ENCODE data around the gene CEP72. TPM values are rescaled to one million over a fixed set of nuclear protein-coding genes. Genes with fewer than 3 reads are reported as not detected.
"Not testable (repeated sequence)": the region's sequence is repeated elsewhere in the genome, so short reads cannot be mapped to it uniquely, and the experiment has no call there.

The CEP72 gene
- total RNA-seq, 2 donors from 2014 or later: 8.5 to 11.4 TPM

- DNase-seq; H3K9me3 ChIP-seq (ENCODE audit: control insufficient read depth, low read length, poor library complexity, severe bottlenecking); H3K36me3 Mint-ChIP-seq (ENCODE audit: low read depth); H3K27me3 Mint-ChIP-seq; H3K27ac Mint-ChIP-seq; H3K4me1 Mint-ChIP-seq: not testable (repeated sequence)
- ATAC-seq: peak; percentile 7
- H3K4me3 Mint-ChIP-seq: peak overlapping the region; percentile 31
These were observed 81.9 kb downstream of the CEP72 start for GRCh38 chr5:694042-694431.

DNA sequence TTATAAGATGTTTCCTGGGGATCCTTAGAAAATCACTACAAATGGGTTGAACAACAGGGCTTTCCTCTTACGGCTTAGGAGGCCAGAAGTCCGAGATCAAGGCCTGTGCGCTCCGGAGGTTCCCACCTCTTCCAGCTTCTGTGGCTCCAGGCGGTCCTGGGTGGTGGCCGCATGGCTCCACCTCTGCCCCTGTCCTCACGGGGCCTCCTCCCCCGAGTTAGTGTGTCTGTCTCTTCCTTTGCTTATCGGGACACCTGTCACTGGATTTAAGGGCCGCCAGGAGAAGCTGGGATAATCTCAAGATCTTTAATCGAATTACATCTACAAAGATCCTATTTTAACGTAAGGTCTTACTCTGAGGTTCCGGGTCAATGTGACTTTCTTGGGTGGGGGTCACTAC is 83.3 kb downstream of the CEP72 start:
- not testable (repeated sequence) for H3K9me3 ChIP-seq (ENCODE audit: control insufficient read depth, low read length, poor library complexity, severe bottlenecking); H3K4me1 Mint-ChIP-seq; H3K36me3 Mint-ChIP-seq (ENCODE audit: low read depth); H3K27ac Mint-ChIP-seq; H3K4me3 Mint-ChIP-seq; ATAC-seq; DNase-seq; H3K27me3 Mint-ChIP-seq

DNA sequence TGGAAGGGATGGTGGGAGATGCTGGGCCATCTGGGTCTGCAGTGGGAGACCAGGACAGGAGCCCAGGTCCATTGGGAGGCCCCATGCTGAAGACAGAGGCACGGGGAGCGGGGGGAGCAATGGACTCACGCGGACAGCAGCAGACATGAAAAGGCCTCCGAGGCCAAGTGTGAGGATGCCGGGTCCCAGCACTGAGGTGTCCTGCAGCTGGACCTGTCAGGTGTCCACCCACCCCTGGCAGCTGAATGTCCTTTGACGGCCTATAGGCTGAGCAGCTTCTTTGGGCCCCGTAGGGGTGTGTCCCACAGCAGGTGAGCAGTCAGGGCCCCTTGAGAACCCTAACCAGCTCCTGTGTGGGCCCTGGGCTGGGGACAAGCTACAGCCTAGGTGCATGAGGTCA is 84.1 kb downstream of the CEP72 start:
- H3K9me3 ChIP-seq (ENCODE audit: control insufficient read depth, low read length, poor library complexity, severe bottlenecking); ATAC-seq; H3K4me1 Mint-ChIP-seq; DNase-seq; H3K27me3 Mint-ChIP-seq; H3K36me3 Mint-ChIP-seq (ENCODE audit: low read depth); H3K27ac Mint-ChIP-seq; H3K4me3 Mint-ChIP-seq: not testable (repeated sequence)

- not testable (repeated sequence) for DNase-seq; H3K36me3 Mint-ChIP-seq (ENCODE audit: low read depth); H3K9me3 ChIP-seq (ENCODE audit: control insufficient read depth, low read length, poor library complexity, severe bottlenecking); ATAC-seq; H3K4me3 Mint-ChIP-seq; H3K27me3 Mint-ChIP-seq; H3K4me1 Mint-ChIP-seq
- H3K27ac Mint-ChIP-seq: peak overlapping the region; percentile 1
These were observed 84.9 kb downstream of the CEP72 start for GRCh38 chr5:696753-697702.

Other genes with a start within 250 kb of the CEP72 start
- gene EXOC3, start 169.2 kb upstream of the CEP72 start, total RNA-seq: 10 to 100 TPM; 71.3 to 86.3 TPM
- gene SLC9A3, start 87.9 kb upstream of the CEP72 start, total RNA-seq: 1 to 10 TPM; 1.1 to 1.6 TPM
- gene TPPP, start 81.0 kb downstream of the CEP72 start, total RNA-seq: 10 to 100 TPM; 17.3 to 35.4 TPM
- 10 to 100 TPM in 1 of 2 donors, 1 to 10 TPM in 1; 9.3 to 31.2 TPM for gene ZDHHC11B, start 172.4 kb downstream of the CEP72 start, total RNA-seq
- gene ZDHHC11, start 238.6 kb downstream of the CEP72 start, total RNA-seq: 10 to 100 TPM; 27.7 to 37.1 TPM